K562 (cell line): ENCODE results near the gene CACNA1C. TPM values are rescaled to one million over a fixed set of nuclear protein-coding genes. Genes with fewer than 3 reads are reported as not detected.

Source experiments
- ATAC-seq: fragments of 200-7000 bp; cut with Tn5 transposase; 3 replicates; pipeline ENCODE4 v1.9.1; 2020; ENCODE audit warnings: moderate library complexity
- BruUV-seq: library from RNA; stranded (reverse); fragments of 400-500 nt; replicated peaks from 2 replicates; lab custom pipeline; 2021; lab: Mats Ljungman, UMichigan
- CTCF ChIA-PET: fragments of 300-600 bp; formaldehyde crosslinking; extraction: SDS; loops from one replicate; lab custom pipeline; 2021; ENCODE audit warnings: low intra/inter-chr PET ratio; lab: Yijun Ruan, JAX
- POLR2A ChIA-PET: fragments of 300-600, 350-650 bp; sonication (Branson Sonifier 250); formaldehyde crosslinking; extraction: SDS; loops from one replicate; lab custom pipeline; 2021; ENCODE audit warnings: antibody characterized with exemption, inconsistent platforms; lab: Yijun Ruan, JAX
- DNase-seq, 4 experiments: peaks; one replicate each; pipeline versions ENCODE4 v3.0.0 to v3.0.0-alpha.2; 2011 to 2018; ENCODE audit warnings: low spot score in 3 of 4, mixed read lengths in 3 of 4; ENCODE audit errors: extremely low read depth in 1 of 4
- FAIRE-seq: peaks from 2 replicates; lab custom pipeline; 2011; peaks lifted over from hg19 to GRCh38; lab: Jason Lieb, UNC
- H2AFZ ChIP-seq: 2 replicates; pipeline ENCODE4 v1.6.0; 2011; ENCODE audit warnings: low read depth, low read length, control low read depth, inconsistent platforms
- H3K27ac ChIP-seq: fragments of 200-600 bp; 3 replicates; pipeline ENCODE4 v1.8.0; 2011; ENCODE audit warnings: low read depth, mild to moderate bottlenecking, control low read depth, inconsistent platforms, low read length, moderate library complexity, mixed read lengths; ENCODE audit errors: extremely low read depth
- H3K27me3 ChIP-seq, 2 experiments: fragments of 300-600 bp in 1 of 2; 2 replicates in 1 of 2; 3 replicates in 1 of 2; pipeline versions ENCODE4 v1.6.0 to v1.8.0; 2011; ENCODE audit warnings: inconsistent platforms in 2 of 2, low read length in 2 of 2, mild to moderate bottlenecking in 1 of 2, mixed read lengths in 1 of 2, moderate library complexity in 1 of 2; ENCODE audit not compliant: control insufficient read depth in 2 of 2, insufficient read depth in 2 of 2
- H3K36me3 ChIP-seq: fragments of 300-600 bp; 3 replicates; pipeline ENCODE4 v1.8.0; 2011; ENCODE audit warnings: mild to moderate bottlenecking, low read length, inconsistent platforms; ENCODE audit not compliant: control insufficient read depth, insufficient read depth
- H3K4me1 ChIP-seq, 2 experiments: fragments of 200-600 bp in 1 of 2; replicated peaks in 1 of 2; 2 replicates in 1 of 2; 3 replicates in 1 of 2; pipeline versions ENCODE4 v1.5.1 to v1.8.0; 2011; ENCODE audit warnings: inconsistent platforms in 2 of 2, low read length in 2 of 2, mild to moderate bottlenecking in 1 of 2, mixed read lengths in 1 of 2, moderate library complexity in 1 of 2; ENCODE audit not compliant: control insufficient read depth in 2 of 2, insufficient read depth in 2 of 2
- H3K4me2 ChIP-seq: 2 replicates; pipeline ENCODE4 v1.6.1; 2011; ENCODE audit warnings: low read length, control low read depth, inconsistent platforms, mixed read lengths; ENCODE audit not compliant: insufficient read depth
- H3K4me3 ChIP-seq: fragments of 200-600 bp; sonication (generic), shearing (Covaris generic); 2 replicates; pipeline ENCODE4 v1.5.1; 2016; ENCODE audit warnings: control low read depth, inconsistent platforms
- H3K79me2 ChIP-seq: fragments of 200-600 bp; 3 replicates; pipeline ENCODE4 v1.8.0; 2011; ENCODE audit warnings: low read length, inconsistent platforms; ENCODE audit not compliant: control insufficient read depth, insufficient read depth
- H3K9ac ChIP-seq, 2 experiments: 2 replicates each; pipeline versions ENCODE4 v1.6.0 to v1.6.1; 2011; ENCODE audit warnings: low read depth in 2 of 2, low read length in 2 of 2, control low read depth in 1 of 2, inconsistent platforms in 1 of 2, mild to moderate bottlenecking in 1 of 2, mixed read lengths in 1 of 2; ENCODE audit not compliant: insufficient read depth in 1 of 2
- H3K9me1 ChIP-seq: one replicate; pipeline ENCODE4 v1.6.0; 2011; ENCODE audit warnings: inconsistent platforms, mild to moderate bottlenecking, low read length, moderate library complexity; ENCODE audit not compliant: control insufficient read depth, insufficient read depth
- H3K9me3 ChIP-seq: replicated peaks from 2 replicates; pipeline ENCODE4 v1.5.1; 2011; ENCODE audit warnings: low read depth, low read length, inconsistent platforms; ENCODE audit not compliant: control insufficient read depth, insufficient read depth
- H4K20me1 ChIP-seq: replicated peaks from 2 replicates; pipeline ENCODE4 v1.6.1; 2011; ENCODE audit warnings: low read length, inconsistent platforms, mixed read lengths; ENCODE audit not compliant: control insufficient read depth, insufficient read depth
- ELF1 ChIP-seq: fragments of 200-800 bp; sonication (Bioruptor generic); IDR thresholded peaks from 2 replicates; pipeline ENCODE4 v1.6.1; 2016; ENCODE audit warnings: missing genetic modification characterization, missing compliant biosample characterization
- RBBP5 ChIP-seq: fragments of 200-600 bp; sonication (generic); IDR thresholded peaks from 2 replicates; pipeline ENCODE4 v1.6.1; 2012; ENCODE audit warnings: borderline replicate concordance, mild to moderate bottlenecking, low read length, control low read depth, inconsistent platforms; ENCODE audit not compliant: insufficient read depth, poor library complexity, severe bottlenecking
- SPI1 ChIP-seq: IDR thresholded peaks from 2 replicates; pipeline ENCODE4 v1.6.1; 2011; ENCODE audit warnings: low read depth, low read length, control low read depth, borderline replicate concordance
- WGBS: fragments of 100-300 bp; shearing (Covaris generic); methylation state at CpG from one replicate; pipeline ENCODE4 v1.1.6; 2016; ENCODE audit warnings: low coverage, mixed read lengths; ENCODE audit not compliant: insufficient coverage; ENCODE audit errors: missing lambda C conversion rate; 5-methylcytosine and 5-hydroxymethylcytosine counted together
- in situ Hi-C: fragments of 300-500 bp; cut with MboI; formaldehyde crosslinking; loops from 4 replicates; pipeline ENCODE4 v1.15.0; 2018; ENCODE audit warnings: inconsistent platforms, mixed read lengths
- intact Hi-C: fragments of 100-400 bp; cut with micrococcal nuclease; formaldehyde crosslinking; loops from 2 replicates; pipeline ENCODE4 v1.14.2; 2022
- polyA plus RNA-seq, 8 experiments: library from polyadenylated mRNA; depleted of rRNA in 4 of 8; stranded (reverse) in 5 of 8; unstranded in 3 of 8; fragments of >200 nt; fragmentation: Nextera tagmentation in 2 of 8; fragmentation: Illumina TruSeq in 1 of 8; extraction: Ambion mirVana in 2 of 8; extraction: Trizol in 1 of 8; gene quantifications; 2 replicates each; pipeline versions ENCODE4 v1.2.1 to v1.2.3, GENCODE V29; 2011 to 2014; ENCODE audit warnings: inconsistent platforms in 1 of 8, missing spikeins in 1 of 8
- total RNA-seq, 7 experiments: library from RNA; depleted of rRNA in 6 of 7; stranded (reverse); fragments of >200 nt in 6 of 7; fragmentation: Illumina TruSeq in 2 of 7; extraction: Trizol in 2 of 7; gene quantifications; 2 replicates each; pipeline versions ENCODE4 v1.2.1 to v1.2.3, GENCODE V29; 2011 to 2021; ENCODE audit warnings: low replicate concordance in 1 of 7
- TF ChIP-seq, protein P1 (sequence below): fragments of 450-650 bp; IDR thresholded peaks from 2 replicates; pipeline ENCODE4 v1.6.1; 2016

CACNA1C gene
- total and polyA plus RNA-seq, 9 of the 15 experiments (the other 6 are each of a cell fraction or from before 2014, with no cell fraction given): not detected

DNA sequence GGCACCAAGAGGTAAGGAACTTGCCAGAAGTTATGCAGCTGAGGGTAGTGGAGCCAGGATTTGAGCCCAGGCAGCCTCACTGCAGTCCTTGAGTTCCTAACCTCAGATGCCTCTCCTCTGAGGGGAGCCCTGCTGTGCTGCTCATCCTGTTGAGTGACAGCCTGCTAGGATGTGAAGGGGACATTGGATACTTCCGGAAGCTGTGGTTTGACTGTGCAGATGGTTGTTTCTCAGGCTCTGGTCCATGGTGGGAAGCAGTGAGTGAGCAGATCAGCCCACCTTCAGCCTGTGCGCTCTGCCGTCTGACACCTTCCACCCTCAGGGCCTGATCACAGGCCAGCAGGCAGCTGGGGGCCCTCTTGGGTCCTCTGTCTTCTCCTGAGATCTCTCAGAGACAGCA, 253.2 kb downstream of the CACNA1C start:
- H3K9ac ChIP-seq: no peak overlapping the region
- TF ChIP-seq, protein P1, sequence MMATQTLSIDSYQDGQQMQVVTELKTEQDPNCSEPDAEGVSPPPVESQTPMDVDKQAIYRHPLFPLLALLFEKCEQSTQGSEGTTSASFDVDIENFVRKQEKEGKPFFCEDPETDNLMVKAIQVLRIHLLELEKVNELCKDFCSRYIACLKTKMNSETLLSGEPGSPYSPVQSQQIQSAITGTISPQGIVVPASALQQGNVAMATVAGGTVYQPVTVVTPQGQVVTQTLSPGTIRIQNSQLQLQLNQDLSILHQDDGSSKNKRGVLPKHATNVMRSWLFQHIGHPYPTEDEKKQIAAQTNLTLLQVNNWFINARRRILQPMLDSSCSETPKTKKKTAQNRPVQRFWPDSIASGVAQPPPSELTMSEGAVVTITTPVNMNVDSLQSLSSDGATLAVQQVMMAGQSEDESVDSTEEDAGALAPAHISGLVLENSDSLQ: peak; percentile 73
- no peak for TF ChIP-seq ELF1 (tag)
- TF ChIP-seq, all 486 proteins: peak for 1
- WGBS: 0% methylated on average over 3 of the region's 3 CpGs
- H3K9me1 ChIP-seq: no peaks in the 10 kb centered on the region
- in situ Hi-C loops (no loop called here), intact Hi-C loops (no loop called here)
- H3K4me2 ChIP-seq: no peak overlapping the region
- CTCF ChIA-PET: no interaction called here
- H3K9me3 ChIP-seq: no peaks in the 10 kb centered on the region
- no peak overlapping the region for H2AFZ ChIP-seq
- ATAC-seq (no peak), FAIRE-seq (no peak), DNase-seq (no peak)
- H3K27me3 ChIP-seq: peaks cover 2 to 23% of the 10 kb centered on the region in 2 experiments; a peak in 3 of 5 replicates
- H3K36me3 ChIP-seq: no peaks in the 10 kb centered on the region
- POLR2A ChIA-PET: no interaction called here
- no peaks in the 10 kb centered on the region for H3K4me1 ChIP-seq
- H3K4me3 ChIP-seq: no peak overlapping the region
- H3K27ac ChIP-seq: no peak overlapping the region
- no peaks in the 10 kb centered on the region for H3K79me2 ChIP-seq
- no TSS peak for BruUV-seq
- H4K20me1 ChIP-seq: no peaks in the 10 kb centered on the region

DNA sequence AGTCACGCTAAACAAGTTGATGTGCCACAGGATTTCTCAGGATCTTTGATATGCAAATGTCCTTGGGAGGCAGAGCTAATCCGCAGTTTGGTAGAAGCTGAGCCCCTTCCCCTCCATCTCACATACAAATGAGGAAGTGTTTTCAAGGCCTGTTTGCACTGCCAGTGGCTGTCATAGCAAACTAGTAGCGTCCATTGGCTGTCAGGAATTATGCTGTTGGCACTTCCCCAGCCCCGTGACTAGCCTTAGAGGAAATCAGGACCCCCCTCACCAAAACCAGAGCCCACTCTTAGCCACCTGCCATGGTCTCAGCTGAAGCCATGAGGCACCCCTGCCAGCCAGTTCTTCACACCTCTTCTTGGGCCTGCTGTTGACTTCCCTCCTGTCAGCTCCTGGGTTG, 253.9 kb downstream of the CACNA1C start:
- Histone ChIP-seq H3K9ac (no peak overlapping the region), H3K4me1 (no peaks in the 10 kb centered on the region), H2AFZ (no peak overlapping the region), H3K9me1 (no peaks in the 10 kb centered on the region), H3K4me2 (no peak overlapping the region), H3K79me2 (no peaks in the 10 kb centered on the region), H3K27me3 (peaks cover 0 to 20% of the 10 kb centered on the region in 2 experiments; a peak in 3 of 5 replicates), H3K9me3 (no peaks in the 10 kb centered on the region), H4K20me1 (no peaks in the 10 kb centered on the region), H3K27ac (no peak overlapping the region), H3K36me3 (no peaks in the 10 kb centered on the region), H3K4me3 (no peak overlapping the region)
- no peak for FAIRE-seq
- WGBS: 7% methylated on average over 3 of the region's 4 CpGs
- ATAC-seq: no peak
- POLR2A ChIA-PET: no interaction called here
- TF ChIP-seq SPI1 (peak; percentile 33; the same call in 1 of the 2 replicates), RBBP5 (no peak)
- intact Hi-C loops (no loop called here), in situ Hi-C loops (no loop called here)
- no peak for DNase-seq
- CTCF ChIA-PET: no interaction called here
- BruUV-seq: no TSS peak
